ENCODE results near the gene KRTAP21-3.
"Not testable (repeated sequence)": the region's sequence is repeated elsewhere in the genome, so short reads cannot be mapped to it uniquely, and the experiment has no call there.

KRTAP21-3 gene

GRCh38 chr21:30718239-30718909, at the start of gene KRTAP21-3:
Gene KRTAP21-3, minus strand, starts transcription at chr21:30718777. Its CDS starts 18 bp downstream, at chr21:30718759.
- no peak for DNase-seq (ENCODE audit: low read depth)

- DNase-seq (ENCODE audit: low read depth): no peak
Measured at GRCh38 chr21:30760776-30761175, 42.2 kb upstream of the KRTAP21-3 start.

GRCh38 chr21:30758306-30758705, 39.7 kb upstream of the KRTAP21-3 start:
- DNase-seq (ENCODE audit: low read depth): no peak

GRCh38 chr21:30755328-30755727, 36.8 kb upstream of the KRTAP21-3 start, which contains the start of gene KRTAP21-1:
Gene KRTAP21-1, minus strand, starts transcription at chr21:30755428. Its CDS starts 50 bp downstream, at chr21:30755378.
- DNase-seq (ENCODE audit: low read depth): not testable (repeated sequence)

- DNase-seq (ENCODE audit: low read depth): no peak
Measured at GRCh38 chr21:30747159-30747558, 28.6 kb upstream of the KRTAP21-3 start, which contains the start of gene KRTAP21-2. Gene KRTAP21-2, minus strand, starts transcription at chr21:30747259. Its CDS starts 57 bp downstream, at chr21:30747202.

GRCh38 chr21:30740462-30740861, 21.9 kb upstream of the KRTAP21-3 start:
- DNase-seq (ENCODE audit: low read depth): no peak

GRCh38 chr21:30733026-30733425, 14.4 kb upstream of the KRTAP21-3 start:
- DNase-seq (ENCODE audit: low read depth): no peak

GRCh38 chr21:30726726-30727125, 8.1 kb upstream of the KRTAP21-3 start:
- no peak for DNase-seq (ENCODE audit: low read depth)

GRCh38 chr21:30719401-30719800, 824 bp upstream of the KRTAP21-3 start:
- DNase-seq (ENCODE audit: low read depth): no peak

- no peak for DNase-seq (ENCODE audit: low read depth)
Measured at GRCh38 chr21:30717105-30717504, 1.5 kb downstream of the KRTAP21-3 start.

GRCh38 chr21:30714946-30715345, 3.6 kb downstream of the KRTAP21-3 start:
- DNase-seq (ENCODE audit: low read depth): no peak

GRCh38 chr21:30714456-30714855, 4.1 kb downstream of the KRTAP21-3 start:
- DNase-seq (ENCODE audit: low read depth): no peak

GRCh38 chr21:30713766-30714165, 4.8 kb downstream of the KRTAP21-3 start:
- DNase-seq (ENCODE audit: low read depth): no peak

GRCh38 chr21:30710499-30710898, 8.1 kb downstream of the KRTAP21-3 start:
- DNase-seq (ENCODE audit: low read depth): no peak

GRCh38 chr21:30707409-30707808, 11.2 kb downstream of the KRTAP21-3 start:
- no peak for DNase-seq (ENCODE audit: low read depth)

- DNase-seq (ENCODE audit: low read depth): no peak
Measured at GRCh38 chr21:30695956-30696355, 22.6 kb downstream of the KRTAP21-3 start.

GRCh38 chr21:30689822-30690221, 28.8 kb downstream of the KRTAP21-3 start:
- no peak for DNase-seq (ENCODE audit: low read depth)

- no peak for DNase-seq (ENCODE audit: low read depth)
Measured at GRCh38 chr21:30684506-30684905, 34.1 kb downstream of the KRTAP21-3 start.

GRCh38 chr21:30680586-30680985, 38.0 kb downstream of the KRTAP21-3 start:
- DNase-seq (ENCODE audit: low read depth): no peak

GRCh38 chr21:30676737-30677136, 41.8 kb downstream of the KRTAP21-3 start:
- no peak for DNase-seq (ENCODE audit: low read depth)

- DNase-seq (ENCODE audit: low read depth): no peak
Measured at GRCh38 chr21:30674312-30674711, 44.3 kb downstream of the KRTAP21-3 start.

- no peak for DNase-seq (ENCODE audit: low read depth)
Measured at GRCh38 chr21:30672985-30673650, 45.5 kb downstream of the KRTAP21-3 start.

- no peak for DNase-seq (ENCODE audit: low read depth)
Measured at GRCh38 chr21:30668776-30669175, 49.8 kb downstream of the KRTAP21-3 start.
